Measurements from ENCODE around the gene ZNF490. TPM values are rescaled to one million over a fixed set of nuclear protein-coding genes. Genes with fewer than 3 reads are reported as not detected.

The ZNF490 gene
- total and polyA plus RNA-seq, 4 donors: 0.94 to 10.4 (median 4.3) TPM

DNA sequence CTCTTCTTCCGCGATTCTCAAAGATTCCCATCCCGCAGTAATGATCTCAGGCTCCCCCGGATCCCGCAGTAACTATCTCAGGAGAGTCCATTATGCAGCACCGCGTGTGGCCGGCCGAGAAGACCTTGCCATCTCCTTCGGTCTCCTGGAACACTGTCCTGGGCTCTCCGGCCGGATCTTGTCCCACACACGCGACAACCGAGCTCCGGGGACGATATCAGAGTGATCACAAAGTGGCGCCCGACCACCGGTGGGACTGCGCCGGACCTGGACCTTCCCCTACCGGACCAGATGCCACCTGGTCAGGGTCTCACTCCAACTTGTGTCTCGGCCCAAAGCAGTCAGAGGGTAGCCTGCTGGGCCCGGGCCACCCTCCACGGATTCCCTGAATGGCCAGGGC is 31.9 kb upstream of the ZNF490 start:
- H3K27ac ChIP-seq (ENCODE audit: low read depth in 1 of 2, low read length in 1 of 2): no peak overlapping the region
- DNase-seq: no peak
- H3K9me3 ChIP-seq (ENCODE audit: control insufficient read depth in 4 of 4, insufficient read depth in 3 of 4, low read length in 3 of 4): no peaks in the 10 kb centered on the region
- 93 to 95% methylated on average over 26 of the region's 26 CpGs for WGBS, 2 donors
- H3K27me3 ChIP-seq (ENCODE audit: control insufficient read depth in 3 of 3, insufficient read depth in 3 of 3, low read length in 2 of 3): no peaks in the 10 kb centered on the region
- peaks cover 0 to 4% (median 0%) of the 10 kb centered on the region in 4 donors for H3K36me3 ChIP-seq (ENCODE audit: control insufficient read depth in 4 of 4, insufficient read depth in 4 of 4, low read length in 4 of 4)
- TF ChIP-seq, protein P1, sequence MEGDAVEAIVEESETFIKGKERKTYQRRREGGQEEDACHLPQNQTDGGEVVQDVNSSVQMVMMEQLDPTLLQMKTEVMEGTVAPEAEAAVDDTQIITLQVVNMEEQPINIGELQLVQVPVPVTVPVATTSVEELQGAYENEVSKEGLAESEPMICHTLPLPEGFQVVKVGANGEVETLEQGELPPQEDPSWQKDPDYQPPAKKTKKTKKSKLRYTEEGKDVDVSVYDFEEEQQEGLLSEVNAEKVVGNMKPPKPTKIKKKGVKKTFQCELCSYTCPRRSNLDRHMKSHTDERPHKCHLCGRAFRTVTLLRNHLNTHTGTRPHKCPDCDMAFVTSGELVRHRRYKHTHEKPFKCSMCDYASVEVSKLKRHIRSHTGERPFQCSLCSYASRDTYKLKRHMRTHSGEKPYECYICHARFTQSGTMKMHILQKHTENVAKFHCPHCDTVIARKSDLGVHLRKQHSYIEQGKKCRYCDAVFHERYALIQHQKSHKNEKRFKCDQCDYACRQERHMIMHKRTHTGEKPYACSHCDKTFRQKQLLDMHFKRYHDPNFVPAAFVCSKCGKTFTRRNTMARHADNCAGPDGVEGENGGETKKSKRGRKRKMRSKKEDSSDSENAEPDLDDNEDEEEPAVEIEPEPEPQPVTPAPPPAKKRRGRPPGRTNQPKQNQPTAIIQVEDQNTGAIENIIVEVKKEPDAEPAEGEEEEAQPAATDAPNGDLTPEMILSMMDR (IDR thresholded peaks at IDR 0.05; ENCODE audit: control extremely low read depth, extremely low read depth): no peak
- no peak overlapping the region for H3K4me3 ChIP-seq
- ATAC-seq (ENCODE audit: insufficient read depth, low FRiP score): no peak
- peaks cover 0 to 7% (median 0%) of the 10 kb centered on the region in 5 donors for H3K4me1 ChIP-seq (ENCODE audit: control insufficient read depth in 5 of 5, insufficient read depth in 5 of 5, low read length in 5 of 5)
- no peak overlapping the region for H3K9ac ChIP-seq (ENCODE audit: insufficient read depth in 1 of 2, low read length in 2 of 2)

- Histone ChIP-seq H3K9me3 (ENCODE audit: control insufficient read depth in 4 of 4, insufficient read depth in 3 of 4, low read length in 3 of 4) (no peaks in the 10 kb centered on the region), H3K36me3 (ENCODE audit: control insufficient read depth in 4 of 4, insufficient read depth in 4 of 4, low read length in 4 of 4) (peaks cover 0 to 4% (median 0%) of the 10 kb centered on the region in 4 donors), H3K4me1 (ENCODE audit: control insufficient read depth in 5 of 5, insufficient read depth in 5 of 5, low read length in 5 of 5) (peaks cover 0 to 7% (median 0%) of the 10 kb centered on the region in 5 donors), H3K27ac (ENCODE audit: low read depth in 1 of 2, low read length in 1 of 2) (no peak overlapping the region), H3K27me3 (ENCODE audit: control insufficient read depth in 3 of 3, insufficient read depth in 3 of 3, low read length in 2 of 3) (no peaks in the 10 kb centered on the region), H3K9ac (ENCODE audit: insufficient read depth in 1 of 2, low read length in 2 of 2) (no peak overlapping the region), H3K4me3 (no peak overlapping the region)
- 73 to 90% methylated on average over 13 of the region's 13 CpGs for WGBS, 2 donors
- DNase-seq: no peak
- no peak for ATAC-seq (ENCODE audit: insufficient read depth, low FRiP score)
- TF ChIP-seq, protein P1 (IDR thresholded peaks at IDR 0.05; ENCODE audit: control extremely low read depth, extremely low read depth): no peak
These were observed 30.8 kb upstream of the ZNF490 start for GRCh38 chr19:12641456-12641855.

DNA sequence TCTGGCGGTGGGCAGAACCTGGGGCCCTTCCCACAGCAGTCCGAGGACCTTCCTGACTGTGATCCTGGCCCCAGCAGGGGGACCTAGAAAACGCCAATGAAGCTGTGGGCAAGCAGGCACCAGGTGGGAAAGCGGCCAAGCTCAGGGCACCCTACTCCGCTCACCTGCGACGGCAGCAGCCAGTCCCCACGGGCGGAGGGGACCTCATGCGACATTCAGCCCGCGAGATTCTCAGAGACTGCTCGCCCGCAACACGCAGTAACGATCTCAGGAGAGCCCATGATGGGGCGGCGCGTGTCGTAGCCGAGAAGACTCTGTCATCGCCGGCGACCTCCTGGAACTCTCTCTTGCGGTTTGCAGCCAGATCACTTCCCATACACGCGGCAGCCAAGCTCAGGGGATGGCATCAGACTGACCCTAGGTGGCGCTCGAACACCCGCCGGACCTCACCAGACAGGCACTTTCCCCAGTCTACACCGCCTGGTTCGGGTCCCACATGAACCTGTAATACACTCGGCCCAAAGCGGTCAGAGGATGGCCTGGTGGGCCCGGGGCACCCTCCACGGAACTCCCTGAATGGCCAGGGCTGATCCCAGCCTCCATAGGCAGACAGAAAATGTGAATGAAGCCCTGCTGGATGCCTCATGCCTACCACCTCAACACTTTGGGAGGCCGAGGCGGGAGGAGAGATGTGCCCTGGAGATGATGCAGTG is 29.4 kb upstream of the ZNF490 start:
- Histone ChIP-seq H3K9ac (ENCODE audit: insufficient read depth in 1 of 2, low read length in 2 of 2) (no peak overlapping the region), H3K27ac (ENCODE audit: low read depth in 1 of 2, low read length in 1 of 2) (no peak overlapping the region), H3K36me3 (ENCODE audit: control insufficient read depth in 4 of 4, insufficient read depth in 4 of 4, low read length in 4 of 4) (peaks cover 0 to 4% (median 0%) of the 10 kb centered on the region in 4 donors), H3K9me3 (ENCODE audit: control insufficient read depth in 4 of 4, insufficient read depth in 3 of 4, low read length in 3 of 4) (no peaks in the 10 kb centered on the region), H3K4me3 (peak overlapping the region; percentile 11), H3K27me3 (ENCODE audit: control insufficient read depth in 3 of 3, insufficient read depth in 3 of 3, low read length in 2 of 3) (no peaks in the 10 kb centered on the region), H3K4me1 (ENCODE audit: control insufficient read depth in 5 of 5, insufficient read depth in 5 of 5, low read length in 5 of 5) (peaks cover 0 to 7% (median 0%) of the 10 kb centered on the region in 5 donors)
- DNase-seq (peak; percentile 74 to 83 (median 82)), ATAC-seq (ENCODE audit: insufficient read depth, low FRiP score) (peak; percentile 94)
- 9 to 10% methylated on average over 39 of the region's 39 CpGs for WGBS, 2 donors
- TF ChIP-seq, protein P1 (IDR thresholded peaks at IDR 0.05; ENCODE audit: control extremely low read depth, extremely low read depth): peak; percentile 74

Data from lung (tissue), 12 donors.